H1 (cell line): ENCODE results near the gene AGBL5. TPM values are rescaled to one million over a fixed set of nuclear protein-coding genes. Genes with fewer than 3 reads are reported as not detected.

Source experiments
- CTCF ChIA-PET: fragments of 300-600 bp; sonication (Branson Sonifier 250); formaldehyde crosslinking; loops from one replicate; lab custom pipeline; 2021; ENCODE audit not compliant: partially characterized antibody; lab: Charles Lee
- POLR2A ChIA-PET: fragments of 300-600 bp; sonication (Branson Sonifier 250); formaldehyde crosslinking; loops from one replicate; lab custom pipeline; 2021; ENCODE audit warnings: inconsistent platforms; ENCODE audit not compliant: partially characterized antibody; lab: Charles Lee
- DNase-seq, 2 experiments: peaks; one replicate each; pipeline versions ENCODE4 v3.0.0 to v3.0.0-alpha.2; 2010 to 2022; ENCODE audit warnings: low spot score in 2 of 2, low read depth in 1 of 2, mixed read lengths in 1 of 2
- FAIRE-seq: peaks from 2 replicates; lab custom pipeline; 2011; peaks lifted over from hg19 to GRCh38; lab: Jason Lieb, UNC
- H2AFZ ChIP-seq: 2 replicates; pipeline ENCODE4 v1.8.1; 2012; ENCODE audit warnings: low read length, inconsistent platforms
- H2AK5ac ChIP-seq: 2 replicates; pipeline ENCODE4 v1.6.1; 2013; ENCODE audit warnings: low read depth, low read length
- H2BK120ac ChIP-seq: replicated peaks from 2 replicates; pipeline ENCODE3; 2013; ENCODE audit warnings: low read depth, low read length, inconsistent platforms
- H2BK12ac ChIP-seq: 2 replicates; pipeline ENCODE4 v1.6.1; 2013; ENCODE audit warnings: low read depth, low read length
- H2BK15ac ChIP-seq: 2 replicates; pipeline ENCODE4 v1.6.1; 2013; ENCODE audit warnings: low read length
- H2BK20ac ChIP-seq: 2 replicates; pipeline ENCODE4 v1.6.1; 2013; ENCODE audit warnings: low read length
- H2BK5ac ChIP-seq: 2 replicates; pipeline ENCODE4 v1.6.1; 2013; ENCODE audit warnings: low read depth, low read length
- H3K14ac ChIP-seq: 2 replicates; pipeline ENCODE4 v1.6.1; 2013; ENCODE audit warnings: inconsistent platforms; ENCODE audit not compliant: insufficient read length
- H3K18ac ChIP-seq: 2 replicates; pipeline ENCODE4 v1.6.1; 2013; ENCODE audit warnings: low read length; ENCODE audit errors: extremely low read depth
- H3K23ac ChIP-seq: 2 replicates; pipeline ENCODE4 v1.6.1; 2013; ENCODE audit warnings: inconsistent platforms; ENCODE audit not compliant: insufficient read length
- H3K23me2 ChIP-seq: 2 replicates; pipeline ENCODE4 v1.6.1; 2013; ENCODE audit warnings: low read depth, low read length
- H3K27ac ChIP-seq: 2 replicates; pipeline ENCODE4 v1.6.1; 2011; ENCODE audit warnings: low read depth, low read length, inconsistent platforms
- H3K27me3 ChIP-seq, 4 experiments: replicated peaks in 1 of 4; 1 replicate in 1 of 4; 2 replicates in 3 of 4; pipeline versions ENCODE4 v1.6.1 to v1.8.1; 2011 to 2013; ENCODE audit warnings: low read length in 3 of 4, mild to moderate bottlenecking in 3 of 4, inconsistent platforms in 2 of 4, mixed read lengths in 2 of 4, moderate library complexity in 1 of 4; ENCODE audit not compliant: control insufficient read depth in 3 of 4, insufficient read depth in 3 of 4; ENCODE audit errors: extremely low read depth in 1 of 4
- H3K36me3 ChIP-seq, 4 experiments: 2 replicates each; pipeline versions ENCODE4 v1.6.1 to v1.8.1; 2011 to 2013; ENCODE audit warnings: mild to moderate bottlenecking in 4 of 4, low read length in 3 of 4, moderate library complexity in 2 of 4, control low read depth in 1 of 4, inconsistent platforms in 1 of 4; ENCODE audit not compliant: insufficient read depth in 4 of 4, control insufficient read depth in 2 of 4
- H3K4ac ChIP-seq: replicated peaks from 2 replicates; pipeline ENCODE3; 2013; ENCODE audit warnings: low read length, low read depth, mixed read lengths, inconsistent platforms; ENCODE audit not compliant: insufficient read length
- H3K4me1 ChIP-seq, 4 experiments: replicated peaks in 1 of 4; 1 replicate in 1 of 4; 2 replicates in 3 of 4; pipeline versions ENCODE4 v1.6.1 to v1.8.1; 2011 to 2013; ENCODE audit warnings: low read length in 3 of 4, inconsistent platforms in 2 of 4, mixed read lengths in 1 of 4; ENCODE audit not compliant: insufficient read depth in 4 of 4, control insufficient read depth in 3 of 4
- H3K4me2 ChIP-seq, 2 experiments: 2 replicates each; pipeline versions ENCODE4 v1.6.1 to v1.8.1; 2011 to 2013; ENCODE audit warnings: low read depth in 2 of 2, low read length in 2 of 2, control low read depth in 1 of 2, inconsistent platforms in 1 of 2, mild to moderate bottlenecking in 1 of 2; ENCODE audit not compliant: insufficient read depth in 1 of 2
- H3K4me3 ChIP-seq, 4 experiments: fragments of 200-600, 300-600 bp in 1 of 4; sonication (generic), shearing (Covaris generic), sonication (Bioruptor Twin) in 1 of 4; 2 replicates each; pipeline versions ENCODE4 v1.5.1 to v1.8.1; 2011 to 2016; ENCODE audit warnings: low read length in 4 of 4, low read depth in 3 of 4, control low read depth in 2 of 4, inconsistent platforms in 2 of 4, mild to moderate bottlenecking in 2 of 4, mixed read lengths in 1 of 4, moderate library complexity in 1 of 4; ENCODE audit not compliant: insufficient read depth in 2 of 4; ENCODE audit errors: extremely low read depth in 1 of 4
- H3K56ac ChIP-seq: replicated peaks from 2 replicates; pipeline ENCODE3; 2013; ENCODE audit warnings: low read depth, mild to moderate bottlenecking, mixed read lengths, low read length, inconsistent platforms; ENCODE audit not compliant: insufficient read length
- H3K79me1 ChIP-seq: 2 replicates; pipeline ENCODE4 v1.6.1; 2013; ENCODE audit warnings: low read depth, low read length, control low read depth
- H3K79me2 ChIP-seq, 2 experiments: 2 replicates each; pipeline versions ENCODE4 v1.6.1 to v1.8.1; 2012 to 2013; ENCODE audit warnings: low read length in 2 of 2, mild to moderate bottlenecking in 2 of 2, inconsistent platforms in 1 of 2; ENCODE audit not compliant: insufficient read depth in 2 of 2, control insufficient read depth in 1 of 2
- H3K9ac ChIP-seq, 4 experiments: replicated peaks in 1 of 4; 1 replicate in 1 of 4; 2 replicates in 3 of 4; pipeline versions ENCODE4 v1.6.1 to v1.8.1; 2011 to 2013; ENCODE audit warnings: low read depth in 3 of 4, low read length in 3 of 4, control low read depth in 2 of 4, mild to moderate bottlenecking in 2 of 4, moderate library complexity in 2 of 4, inconsistent platforms in 1 of 4; ENCODE audit errors: extremely low read depth in 1 of 4
- H3K9me3 ChIP-seq, 2 experiments: 2 replicates each; pipeline versions ENCODE4 v1.6.1 to v1.8.1; 2012 to 2013; ENCODE audit warnings: mild to moderate bottlenecking in 2 of 2, moderate library complexity in 2 of 2, control low read depth in 1 of 2, inconsistent platforms in 1 of 2, low read depth in 1 of 2, low read length in 1 of 2, mixed read lengths in 1 of 2; ENCODE audit not compliant: insufficient read depth in 2 of 2
- H4K20me1 ChIP-seq, 2 experiments: replicated peaks in 1 of 2; 2 replicates each; pipeline versions ENCODE3 to v1.8.1; 2011 to 2013; ENCODE audit warnings: inconsistent platforms in 2 of 2, low read length in 2 of 2, mild to moderate bottlenecking in 1 of 2; ENCODE audit not compliant: insufficient read depth in 2 of 2, control insufficient read depth in 1 of 2
- H4K5ac ChIP-seq: 2 replicates; pipeline ENCODE4 v1.6.1; 2013; ENCODE audit warnings: low read length, low read depth, mixed read lengths, inconsistent platforms; ENCODE audit not compliant: insufficient read length
- H4K8ac ChIP-seq: 2 replicates; pipeline ENCODE4 v1.8.0; 2013; ENCODE audit warnings: mild to moderate bottlenecking, moderate library complexity, low read length, inconsistent platforms; ENCODE audit not compliant: insufficient read depth; ENCODE audit errors: extremely low read depth
- H4K91ac ChIP-seq: replicated peaks from 2 replicates; pipeline ENCODE3; 2013; ENCODE audit warnings: low read length, mixed read lengths, inconsistent platforms; ENCODE audit not compliant: insufficient read length
- CTCF ChIP-seq, 3 experiments: IDR thresholded peaks; 1 replicate in 2 of 3; 2 replicates in 1 of 3; pipeline versions ENCODE4 v1.5.1 to v1.6.1; 2011; ENCODE audit warnings: low read length in 3 of 3, mild to moderate bottlenecking in 3 of 3, inconsistent platforms in 2 of 3, low read depth in 1 of 3, moderate library complexity in 1 of 3; ENCODE audit not compliant: insufficient read depth in 1 of 3; ENCODE audit errors: control extremely low read depth in 1 of 3
- KDM5A ChIP-seq: fragments of 200-600 bp; IDR thresholded peaks from 2 replicates; pipeline ENCODE4 v1.7.1; 2012; ENCODE audit warnings: mild to moderate bottlenecking, low read length, inconsistent platforms, mixed read lengths
- SIRT6 ChIP-seq: IDR thresholded peaks from one replicate; pipeline ENCODE4 v1.7.1; 2012; ENCODE audit warnings: low read length, inconsistent platforms
- SUZ12 ChIP-seq: fragments of 200-600 bp; sonication (generic); IDR thresholded peaks from 2 replicates; pipeline ENCODE4 v1.6.1; 2012; ENCODE audit warnings: mild to moderate bottlenecking, inconsistent platforms, low read length, moderate library complexity, mixed read lengths
- TAF1 ChIP-seq: IDR thresholded peaks from 2 replicates; pipeline ENCODE4 v1.6.1; 2011; ENCODE audit warnings: mild to moderate bottlenecking, low read depth, low read length
- WGBS, 2 experiments: shearing (Covaris generic) in 1 of 2; methylation state at CpG; one replicate each; pipeline versions ENCODE4 v1.1.6 to v1.1.7; 2013 to 2015; ENCODE audit warnings: low lambda C conversion rate in 2 of 2, mixed read lengths in 2 of 2, inconsistent platforms in 1 of 2, low coverage in 1 of 2, missing lambda C conversion rate in 1 of 2; ENCODE audit not compliant: insufficient replicate concordance in 2 of 2, insufficient coverage in 1 of 2, insufficient read length in 1 of 2; ENCODE audit errors: extremely low coverage in 1 of 2, missing lambda C conversion rate in 1 of 2; 5-methylcytosine and 5-hydroxymethylcytosine counted together
- polyA plus RNA-seq, 7 experiments: library from polyadenylated mRNA; depleted of rRNA in 3 of 7; stranded (reverse) in 5 of 7; unstranded in 2 of 7; fragments of >200 nt in 5 of 7; fragments of 200-250 nt in 2 of 7; gene quantifications; 1 replicate in 5 of 7; 2 replicates in 1 of 7; 4 replicates in 1 of 7; pipeline versions ENCODE4 v1.2.1 to v1.2.3, GENCODE V29; 2011 to 2013; ENCODE audit warnings: missing spikeins in 2 of 7, mixed read lengths in 2 of 7
- total RNA-seq: library from RNA; stranded (reverse); fragmentation: NEBNext Ultra II Directional; extraction: Animal tissue kit (Norgen Biotek cat#: 25700); gene quantifications from 2 replicates; pipeline ENCODE4 v1.2.1, GENCODE V29; 2021

The AGBL5 gene
- total and polyA plus RNA-seq, 2 of the 8 experiments (the other 6 are each of a cell fraction or from before 2014, with no cell fraction given) = 45.4 to 62.0 TPM

DNA sequence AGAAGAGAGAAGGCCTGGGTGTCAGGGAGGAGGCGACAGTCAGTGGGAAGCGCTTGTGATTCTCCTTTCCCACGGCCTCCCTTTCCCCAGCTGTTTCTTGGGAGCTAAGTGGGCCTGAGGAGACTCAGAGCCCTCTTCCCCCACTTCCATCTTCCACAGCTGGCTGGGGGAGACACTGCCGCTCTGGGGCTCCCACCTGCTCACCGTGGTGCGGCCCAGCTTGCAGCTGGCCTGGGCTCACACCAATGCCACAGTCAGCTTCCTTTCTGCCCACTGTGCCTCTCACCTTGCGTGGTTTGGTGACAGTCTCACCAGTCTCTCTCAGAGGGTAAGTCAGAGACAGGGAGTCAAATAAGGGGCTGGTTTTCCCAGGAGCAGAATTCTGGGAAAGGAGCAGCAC is 11.6 kb upstream of the AGBL5 start:
- no peak for FAIRE-seq
- Histone ChIP-seq H3K27me3 (no peaks in the 10 kb centered on the region), H3K18ac (no peak overlapping the region), H2AK5ac (no peak overlapping the region), H4K20me1 (peaks cover 2 to 6% of the 10 kb centered on the region in 2 experiments), H3K4me1 (no peaks in the 10 kb centered on the region), H2AFZ (no peak overlapping the region), H2BK15ac (no peak overlapping the region), H4K91ac (no peak overlapping the region), H3K27ac (no peak overlapping the region), H3K79me1 (no peaks in the 10 kb centered on the region), H3K23ac (no peak overlapping the region), H3K23me2 (no peaks in the 10 kb centered on the region), H2BK20ac (no peak overlapping the region), H4K5ac (no peak overlapping the region), H3K9me3 (no peaks in the 10 kb centered on the region), H3K79me2 (no peaks in the 10 kb centered on the region), H3K4ac (no peak overlapping the region), H2BK120ac (no peak overlapping the region), H2BK12ac (no peak overlapping the region)
- CTCF ChIA-PET = interaction anchor here (1.2 to 7.3 kb wide), 3 partner anchors 10 to 20 kb away, joined by 3 to 41 read pairs (median 3); no protein-coding TSS in a partner anchor
- no peak for DNase-seq
- WGBS, 2 experiments = 85% methylated on average over 7 of the region's 7 CpGs; no CpG with 5 or more reads in 1 of the 2 experiments
- no peak for TF ChIP-seq SUZ12
- no peak for TF ChIP-seq SIRT6
- no peak for TF ChIP-seq CTCF (IDR thresholded peaks at IDR 0.05; ENCODE audit: control extremely low read depth in 1 of 3, insufficient read depth in 1 of 3, low read depth in 1 of 3, low read length in 3 of 3)
- TF ChIP-seq TAF1 = no peak
- no peak for TF ChIP-seq KDM5A
- TF ChIP-seq, all 59 proteins: peak for 0
- no peak overlapping the region for H3K56ac ChIP-seq
- no peak overlapping the region for H3K9ac ChIP-seq
- POLR2A ChIA-PET = interaction anchor here (0.8 to 6.0 kb wide), 5 partner anchors 9 to 29 kb away, joined by 3 to 42 read pairs (median 4); partner anchors contain the start of gene AGBL5
- no peak overlapping the region for H2BK5ac ChIP-seq
- no peak overlapping the region for H4K8ac ChIP-seq
- H3K14ac ChIP-seq = no peak overlapping the region
- peaks cover 22 to 55% (median 42%) of the 10 kb centered on the region in 4 experiments; a peak in 7 of 8 replicates for H3K36me3 ChIP-seq
- no peak overlapping the region for H3K4me2 ChIP-seq
- H3K4me3 ChIP-seq = no peak overlapping the region
